ENCODE data around the gene KLF6.

The KLF6 gene

GRCh38 chr10:3747248-3747960 is 37.6 kb downstream of the KLF6 start:
- H3K9me3 Mint-ChIP-seq: no peaks in the 10 kb centered on the region
- peaks cover 4% of the 10 kb centered on the region for H3K27me3 Mint-ChIP-seq (ENCODE audit: low read depth)
- H3K36me3 Mint-ChIP-seq (ENCODE audit: low read depth): no peaks in the 10 kb centered on the region
- H3K4me3 Mint-ChIP-seq: no peak overlapping the region
- peak overlapping the region in 1 of 3 experiments; percentile 18 for H3K27ac Mint-ChIP-seq
- H3K4me1 Mint-ChIP-seq: peaks cover 48% of the 10 kb centered on the region
- no peak for TF ChIP-seq CTCF (IDR thresholded peaks at IDR 0.05; ENCODE audit: unreplicated experiment in 3 of 3)

- Mint-ChIP-seq H3K9me3 (no peaks in the 10 kb centered on the region), H3K36me3 (ENCODE audit: low read depth) (no peaks in the 10 kb centered on the region), H3K27ac (no peak overlapping the region), H3K4me3 (no peak overlapping the region), H3K4me1 (peaks cover 48% of the 10 kb centered on the region), H3K27me3 (ENCODE audit: low read depth) (peaks cover 4% of the 10 kb centered on the region)
- no peak for TF ChIP-seq CTCF (IDR thresholded peaks at IDR 0.05; ENCODE audit: unreplicated experiment in 3 of 3)
Measured at GRCh38 chr10:3746634-3747033, 38.4 kb downstream of the KLF6 start.

- Mint-ChIP-seq H3K9me3 (no peaks in the 10 kb centered on the region), H3K36me3 (ENCODE audit: low read depth) (no peaks in the 10 kb centered on the region), H3K27me3 (ENCODE audit: low read depth) (peaks cover 4% of the 10 kb centered on the region), H3K4me3 (no peak overlapping the region), H3K27ac (peak overlapping the region in 1 of 3 experiments; percentile 11), H3K4me1 (peaks cover 42% of the 10 kb centered on the region)
- TF ChIP-seq CTCF (IDR thresholded peaks at IDR 0.05; ENCODE audit: unreplicated experiment in 3 of 3): no peak
Measured at GRCh38 chr10:3745521-3745920, 39.5 kb downstream of the KLF6 start.

- H3K4me1 Mint-ChIP-seq: peaks cover 12% of the 10 kb centered on the region
- no peaks in the 10 kb centered on the region for H3K9me3 Mint-ChIP-seq
Measured at GRCh38 chr10:3741688-3742461, 43.1 kb downstream of the KLF6 start.

GRCh38 chr10:3740157-3740871 is 44.7 kb downstream of the KLF6 start:
- Mint-ChIP-seq H3K36me3 (ENCODE audit: low read depth) (no peaks in the 10 kb centered on the region), H3K27ac (no peak overlapping the region), H3K9me3 (no peaks in the 10 kb centered on the region), H3K4me3 (no peak overlapping the region), H3K4me1 (peaks cover 2% of the 10 kb centered on the region), H3K27me3 (ENCODE audit: low read depth) (no peaks in the 10 kb centered on the region)
- TF ChIP-seq CTCF (IDR thresholded peaks at IDR 0.05; ENCODE audit: unreplicated experiment in 3 of 3): no peak

More at GRCh38 chr10:3741688-3742461, 43.1 kb downstream of the KLF6 start:
- TF ChIP-seq CTCF (IDR thresholded peaks at IDR 0.05; ENCODE audit: unreplicated experiment in 3 of 3): no peak
- peak overlapping the region in 2 of 3 experiments; percentile 44 to 53 for H3K27ac Mint-ChIP-seq
- peaks cover 4% of the 10 kb centered on the region for H3K27me3 Mint-ChIP-seq (ENCODE audit: low read depth)
- no peaks in the 10 kb centered on the region for H3K36me3 Mint-ChIP-seq (ENCODE audit: low read depth)
- no peak overlapping the region for H3K4me3 Mint-ChIP-seq
